GM19193 (cell line): Measurements from ENCODE around the gene DDTL.
A peak's percentile ranks its signal among the peaks of the same experiment; 100 is the strongest.
"Not testable (repeated sequence)": the region's sequence is repeated elsewhere in the genome, so short reads cannot be mapped to it uniquely, and the experiment has no call there.

Experiments
- POLR2A ChIP-seq: IDR thresholded peaks from 4 replicates; pipeline ENCODE4 v1.6.1; 2011; ENCODE audit not compliant: insufficient read depth, insufficient read length; ENCODE audit errors: extremely low read depth

DDTL gene

GRCh38 chr22:23966568-23966967 lies at the start of gene DDTL:
Gene DDTL, plus strand, starts transcription at chr22:23966888. Its CDS starts 27 bp downstream, at chr22:23966915.
- TF ChIP-seq POLR2A: not testable (repeated sequence)

GRCh38 chr22:23922921-23923320 lies 43.8 kb upstream of the DDTL start:
- no peak for TF ChIP-seq POLR2A

GRCh38 chr22:23925020-23925606 lies 41.6 kb upstream of the DDTL start:
- no peak for TF ChIP-seq POLR2A

DNA sequence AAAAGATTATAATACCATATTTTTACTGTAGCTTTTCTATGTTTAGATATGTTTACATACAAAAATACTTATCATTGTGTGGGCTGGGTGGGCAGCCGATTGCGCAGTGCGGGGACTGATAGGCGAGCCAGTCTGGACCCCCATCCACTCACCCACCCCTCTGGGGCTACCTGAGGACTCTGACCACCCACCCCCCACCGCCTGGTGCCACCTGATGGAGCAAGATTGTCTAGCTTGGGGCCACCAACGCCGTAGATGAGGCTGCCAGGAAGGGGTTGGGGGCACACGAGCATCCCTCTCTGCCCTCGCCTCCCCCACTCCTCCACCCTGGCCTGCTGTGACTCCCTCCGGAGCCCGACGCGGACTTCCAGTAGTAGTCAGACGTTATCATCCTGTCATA lies 40.1 kb upstream of the DDTL start:
- TF ChIP-seq POLR2A: no peak

- no peak for TF ChIP-seq POLR2A
These were observed 28.2 kb upstream of the DDTL start for GRCh38 chr22:23938328-23939016.

DNA sequence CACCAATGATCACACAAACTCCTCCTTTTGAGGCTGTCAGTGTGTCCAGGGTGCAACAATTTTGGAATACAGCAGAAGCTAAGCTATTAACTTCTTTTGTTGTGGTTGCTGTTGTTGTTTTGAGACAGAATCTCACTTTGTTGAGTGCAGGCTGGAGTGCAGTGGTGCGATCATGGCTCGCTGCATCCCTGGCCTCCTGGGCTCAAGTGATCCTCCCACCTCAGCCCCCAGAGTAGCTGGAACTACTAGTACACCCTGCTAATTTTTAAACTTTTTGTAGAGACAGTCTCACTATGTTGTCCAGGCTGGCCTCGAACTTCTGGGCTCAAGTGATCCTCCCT lies 27.7 kb upstream of the DDTL start:
- TF ChIP-seq POLR2A: no peak

GRCh38 chr22:23961084-23961771 lies 5.5 kb upstream of the DDTL start, which contains the start of gene GSTT2B:
Gene GSTT2B, minus strand, starts transcription at chr22:23961195. Its CDS starts 64 bp downstream, at chr22:23961131.
- TF ChIP-seq POLR2A: not testable (repeated sequence)

DNA sequence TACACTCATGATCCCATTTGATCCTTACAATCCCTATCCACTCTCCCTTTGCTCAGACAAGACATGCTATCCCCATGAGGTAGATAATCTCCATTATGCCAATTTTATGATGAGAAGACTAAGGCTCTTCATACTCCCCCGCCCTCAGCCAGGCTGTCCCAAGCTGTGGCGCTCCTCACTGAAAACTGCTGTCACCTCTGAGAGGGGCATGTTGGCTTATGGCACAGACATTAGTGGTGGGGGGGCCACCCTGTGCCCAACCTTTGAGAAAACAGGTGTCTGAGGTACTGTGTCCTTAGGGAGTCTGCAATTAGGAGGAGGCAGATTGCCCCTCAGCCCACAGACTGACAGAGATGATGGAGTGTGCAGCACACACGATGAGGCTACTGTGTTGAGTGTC lies 2.4 kb downstream of the DDTL start:
- no peak for TF ChIP-seq POLR2A

- no peak for TF ChIP-seq POLR2A
These were observed 3.5 kb downstream of the DDTL start for GRCh38 chr22:23970201-23970641.

DNA sequence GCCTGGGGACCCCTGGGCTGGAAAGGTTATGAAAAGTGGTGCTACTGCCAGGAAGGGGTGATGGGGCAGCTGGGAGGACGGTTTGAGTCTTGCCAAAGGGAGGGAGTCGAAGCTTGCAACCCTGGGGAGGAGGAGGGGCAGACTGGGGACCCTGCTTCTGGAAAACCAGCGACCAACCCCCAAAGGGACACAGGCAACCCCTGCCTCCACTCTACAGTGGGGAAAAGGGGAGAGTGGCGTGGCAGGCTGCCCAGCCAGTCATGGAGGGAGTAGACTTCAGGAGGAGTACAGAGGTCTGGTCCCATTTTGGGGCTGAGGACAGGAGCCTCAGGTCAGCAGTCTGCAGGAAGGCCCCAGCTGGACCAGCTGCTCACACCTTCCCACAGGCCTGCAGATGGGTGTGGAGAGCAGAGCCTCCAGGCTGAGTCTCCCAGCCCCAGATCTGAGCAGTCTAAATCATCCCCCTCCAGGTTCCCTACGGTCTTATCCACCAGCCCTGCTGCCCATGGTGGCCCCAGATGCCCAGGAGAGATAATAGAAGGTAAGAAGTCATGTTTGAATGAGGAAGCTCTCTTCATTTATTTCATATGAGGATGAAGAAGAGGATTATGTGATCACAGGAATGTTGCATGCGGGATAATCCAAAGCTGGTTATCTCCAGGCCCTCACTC lies 4.3 kb downstream of the DDTL start:
- peak; percentile 28 for TF ChIP-seq POLR2A

DNA sequence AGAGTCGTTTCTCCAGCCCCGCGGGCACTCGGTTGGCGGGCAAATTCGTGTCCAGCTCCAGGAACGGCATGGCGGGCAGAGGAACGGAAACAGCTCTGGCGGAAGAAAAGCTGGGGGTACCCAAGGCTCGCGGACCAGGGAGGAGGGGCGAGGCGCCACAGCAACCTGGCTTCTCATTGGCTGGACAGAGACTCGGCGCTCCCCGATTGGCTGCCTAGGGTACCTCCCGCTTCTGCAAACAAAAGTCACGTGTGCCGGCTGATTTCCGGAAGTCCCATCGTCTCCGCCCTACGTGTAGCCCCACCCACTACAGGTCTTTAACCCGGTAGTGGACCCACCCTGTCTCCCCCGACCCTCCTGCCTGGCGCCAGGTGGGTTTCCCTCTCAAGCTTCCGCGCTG lies 7.7 kb downstream of the DDTL start, which contains the start of gene DDT:
Gene DDT (minus strand): TSS at position 97 of the 400 bp plus-strand sequence. CDS start 27 bp downstream, at position 70.
- not testable (repeated sequence) for TF ChIP-seq POLR2A

GRCh38 chr22:23979557-23980240 lies 13.0 kb downstream of the DDTL start, which contains the start of gene GSTT2:
Gene GSTT2, plus strand, starts transcription at chr22:23980134.
- TF ChIP-seq POLR2A: not testable (repeated sequence)

DNA sequence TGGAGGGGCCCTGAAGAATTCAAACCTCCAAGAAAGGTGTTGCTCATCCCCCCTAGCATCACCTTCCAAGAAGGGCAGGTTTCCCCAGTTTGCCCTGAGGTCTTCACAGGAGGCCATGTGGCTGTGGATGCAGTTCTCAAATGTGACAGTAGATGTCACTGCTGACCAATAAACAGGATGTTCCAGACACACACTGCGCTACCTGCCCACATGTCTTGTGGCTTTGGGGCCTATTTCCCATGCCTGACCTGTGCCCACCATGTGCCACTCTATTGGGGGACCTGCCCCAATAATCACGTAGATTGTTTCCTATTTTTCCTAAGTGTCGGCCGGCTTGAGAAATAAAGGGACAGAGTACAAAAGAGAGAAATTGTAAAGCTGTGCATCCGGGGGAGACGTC lies 17.7 kb downstream of the DDTL start:
- TF ChIP-seq POLR2A: no peak

DNA sequence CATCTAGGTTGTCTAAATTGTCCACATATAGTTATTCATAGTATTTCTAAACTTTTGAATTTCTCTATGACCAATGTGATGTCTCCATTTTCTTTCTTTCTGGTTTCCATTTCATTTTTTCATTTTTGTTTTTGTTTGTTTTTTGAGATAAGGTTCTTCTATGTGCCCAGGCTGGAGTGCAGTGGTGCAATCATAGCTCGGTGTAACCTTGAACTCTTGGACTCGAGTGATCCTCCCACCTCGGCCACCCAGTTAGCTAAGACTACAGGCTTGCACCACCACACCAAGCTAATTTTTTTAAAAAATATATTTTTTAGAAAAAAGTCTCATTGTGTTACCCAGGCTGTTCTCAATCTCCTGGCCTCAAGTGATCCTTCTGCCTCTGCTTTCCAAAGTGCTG lies 30.4 kb downstream of the DDTL start:
- no peak for TF ChIP-seq POLR2A
